ENCODE data around the gene PFN2. TPM values are rescaled to one million over a fixed set of nuclear protein-coding genes. Genes with fewer than 3 reads are reported as not detected.
A peak's percentile ranks its signal among the peaks of the same experiment; 100 is the strongest.

PFN2 gene
- total RNA-seq, 1 donor, result 204 TPM

DNA sequence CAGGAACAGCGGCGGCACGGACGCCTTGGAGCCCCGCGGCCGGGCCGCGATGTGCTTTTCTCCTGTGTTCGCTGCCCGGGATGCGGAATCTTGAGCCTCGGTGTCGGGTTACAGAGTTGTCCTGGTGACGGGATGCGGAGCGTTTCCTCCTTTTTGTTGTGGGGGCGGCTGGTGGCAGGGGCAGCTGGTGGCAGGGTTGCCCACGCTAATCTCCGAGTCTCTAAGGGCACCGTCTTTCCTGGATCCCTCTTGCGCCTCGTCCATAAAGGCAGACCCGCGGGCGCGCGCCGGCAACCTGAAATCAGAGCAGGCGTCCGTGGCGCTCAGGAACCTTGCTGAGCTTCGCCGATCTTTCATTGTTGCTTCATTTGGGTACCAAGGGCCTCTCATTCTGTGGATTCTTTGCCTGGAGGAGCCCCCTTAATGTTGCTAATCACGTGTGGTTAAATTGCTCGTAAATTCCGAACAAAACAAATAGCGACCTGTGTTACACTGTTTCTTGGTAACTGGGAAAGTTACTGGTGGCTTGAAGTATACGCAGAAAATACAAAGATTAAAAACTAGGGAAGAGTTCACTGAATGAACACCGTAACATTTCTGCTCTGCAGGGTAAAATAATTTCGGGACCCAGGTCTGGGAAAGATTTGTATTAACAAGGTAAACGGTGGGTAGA is 844 bp upstream of the PFN2 start:
- H3K4me1 ChIP-seq (ENCODE audit: insufficient read depth, low read length), result peaks cover 41% of the 10 kb centered on the region
- peaks cover 44% of the 10 kb centered on the region for H3K79me2 ChIP-seq (ENCODE audit: insufficient read depth, low read length)
- peaks cover 16% of the 10 kb centered on the region for H4K20me1 ChIP-seq (ENCODE audit: insufficient read depth, low read length)
- H3K36me3 ChIP-seq (ENCODE audit: insufficient read depth, low read length), result peaks cover 3% of the 10 kb centered on the region
- TF ChIP-seq, protein P1, sequence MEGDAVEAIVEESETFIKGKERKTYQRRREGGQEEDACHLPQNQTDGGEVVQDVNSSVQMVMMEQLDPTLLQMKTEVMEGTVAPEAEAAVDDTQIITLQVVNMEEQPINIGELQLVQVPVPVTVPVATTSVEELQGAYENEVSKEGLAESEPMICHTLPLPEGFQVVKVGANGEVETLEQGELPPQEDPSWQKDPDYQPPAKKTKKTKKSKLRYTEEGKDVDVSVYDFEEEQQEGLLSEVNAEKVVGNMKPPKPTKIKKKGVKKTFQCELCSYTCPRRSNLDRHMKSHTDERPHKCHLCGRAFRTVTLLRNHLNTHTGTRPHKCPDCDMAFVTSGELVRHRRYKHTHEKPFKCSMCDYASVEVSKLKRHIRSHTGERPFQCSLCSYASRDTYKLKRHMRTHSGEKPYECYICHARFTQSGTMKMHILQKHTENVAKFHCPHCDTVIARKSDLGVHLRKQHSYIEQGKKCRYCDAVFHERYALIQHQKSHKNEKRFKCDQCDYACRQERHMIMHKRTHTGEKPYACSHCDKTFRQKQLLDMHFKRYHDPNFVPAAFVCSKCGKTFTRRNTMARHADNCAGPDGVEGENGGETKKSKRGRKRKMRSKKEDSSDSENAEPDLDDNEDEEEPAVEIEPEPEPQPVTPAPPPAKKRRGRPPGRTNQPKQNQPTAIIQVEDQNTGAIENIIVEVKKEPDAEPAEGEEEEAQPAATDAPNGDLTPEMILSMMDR (IDR thresholded peaks at IDR 0.05; ENCODE audit: extremely low read depth, low read depth, low read length), result no peak
- H3K4me2 ChIP-seq (ENCODE audit: insufficient read depth, low read length), result peak overlapping the region; percentile 90
- no peaks in the 10 kb centered on the region for H3K9me3 ChIP-seq (ENCODE audit: low read depth, low read length)
- peak overlapping the region; percentile 88 for H3K4me3 ChIP-seq (ENCODE audit: insufficient read depth, low read length)
- H2AFZ ChIP-seq (ENCODE audit: low read length), result peak overlapping the region; percentile 73
- DNase-seq (ENCODE audit: insufficient read length, low spot score, missing footprints), result no peak
- H3K27me3 ChIP-seq (ENCODE audit: insufficient read depth, low read length), result no peaks in the 10 kb centered on the region
- peak overlapping the region; percentile 79 for H3K27ac ChIP-seq (ENCODE audit: low read depth, low read length)

GRCh38 chr3:149969940-149970715 is 567 bp downstream of the PFN2 start:
- peaks cover 58% of the 10 kb centered on the region for H3K79me2 ChIP-seq (ENCODE audit: insufficient read depth, low read length)
- peak; percentile 89 for DNase-seq (ENCODE audit: insufficient read length, low spot score, missing footprints)

DNA sequence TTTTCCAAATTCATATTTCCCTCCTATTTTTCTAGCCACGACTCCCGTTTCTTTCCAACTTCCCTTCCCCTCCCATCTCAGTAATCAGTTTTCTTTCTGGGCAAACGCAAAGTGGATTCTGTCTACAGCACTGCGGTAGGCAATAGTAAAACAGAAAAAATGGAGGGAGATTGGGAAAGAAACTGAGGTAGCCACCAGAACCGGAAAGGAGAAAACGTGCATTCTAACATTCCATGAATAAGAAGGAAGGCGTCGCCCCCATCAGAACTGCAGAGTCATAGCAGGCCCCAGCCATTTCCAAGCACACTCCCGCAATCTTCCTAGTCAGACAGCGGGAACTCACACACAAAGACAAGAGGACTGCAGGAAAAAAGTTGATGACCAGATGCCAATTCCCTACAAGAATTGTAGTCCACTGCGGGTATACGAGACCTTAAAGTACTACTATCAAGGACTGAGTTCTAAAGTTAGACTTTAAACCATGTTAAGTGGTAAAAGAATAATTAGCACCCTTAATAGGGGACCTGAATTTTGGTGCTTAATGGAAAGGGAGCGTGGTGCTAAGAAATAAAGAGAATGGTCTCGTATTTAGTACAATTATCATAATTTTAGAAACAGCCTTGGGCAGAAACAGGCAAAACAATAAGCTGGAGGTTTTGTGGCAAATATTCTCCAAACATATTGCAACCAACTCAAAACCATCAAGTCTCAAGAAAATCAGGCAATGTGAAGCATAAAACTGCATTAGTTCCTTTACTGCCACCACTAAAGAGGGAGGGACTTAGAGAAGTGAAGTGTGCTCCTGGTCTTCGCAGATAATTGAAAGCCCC is 1.4 kb downstream of the PFN2 start:
- Histone ChIP-seq H3K4me3 (ENCODE audit: insufficient read depth, low read length) (peak overlapping the region; percentile 88), H4K20me1 (ENCODE audit: insufficient read depth, low read length) (peaks cover 37% of the 10 kb centered on the region), H3K79me2 (ENCODE audit: insufficient read depth, low read length) (peaks cover 66% of the 10 kb centered on the region), H3K36me3 (ENCODE audit: insufficient read depth, low read length) (peaks cover 13% of the 10 kb centered on the region), H2AFZ (ENCODE audit: low read length) (peak overlapping the region; percentile 71), H3K9me3 (ENCODE audit: low read depth, low read length) (no peaks in the 10 kb centered on the region), H3K4me2 (ENCODE audit: insufficient read depth, low read length) (peak overlapping the region; percentile 99), H3K4me1 (ENCODE audit: insufficient read depth, low read length) (peaks cover 63% of the 10 kb centered on the region), H3K27ac (ENCODE audit: low read depth, low read length) (peak overlapping the region; percentile 98), H3K27me3 (ENCODE audit: insufficient read depth, low read length) (no peaks in the 10 kb centered on the region)
- TF ChIP-seq, protein P1 (IDR thresholded peaks at IDR 0.05; ENCODE audit: extremely low read depth, low read depth, low read length), result peak; percentile 21
- peak; percentile 90 for DNase-seq (ENCODE audit: insufficient read length, low spot score, missing footprints)

More at GRCh38 chr3:149969940-149970715, 567 bp downstream of the PFN2 start:
- Histone ChIP-seq H3K36me3 (ENCODE audit: insufficient read depth, low read length) (peaks cover 13% of the 10 kb centered on the region), H3K4me1 (ENCODE audit: insufficient read depth, low read length) (peaks cover 55% of the 10 kb centered on the region), H3K4me2 (ENCODE audit: insufficient read depth, low read length) (peak overlapping the region; percentile 99), H3K4me3 (ENCODE audit: insufficient read depth, low read length) (peak overlapping the region; percentile 88), H3K9me3 (ENCODE audit: low read depth, low read length) (no peaks in the 10 kb centered on the region), H3K27ac (ENCODE audit: low read depth, low read length) (peak overlapping the region; percentile 98), H3K27me3 (ENCODE audit: insufficient read depth, low read length) (no peaks in the 10 kb centered on the region), H2AFZ (ENCODE audit: low read length) (peak overlapping the region; percentile 75), H4K20me1 (ENCODE audit: insufficient read depth, low read length) (peaks cover 29% of the 10 kb centered on the region)
- TF ChIP-seq, protein P1 (IDR thresholded peaks at IDR 0.05; ENCODE audit: extremely low read depth, low read depth, low read length), result no peak
